Adrenal gland (tissue), 12 donors: Measurements from ENCODE around the gene IGSF11. TPM values are rescaled to one million over a fixed set of nuclear protein-coding genes. Genes with fewer than 3 reads are reported as not detected.

Source experiments
- DNase-seq, 7 donors: peaks; one replicate each; pipeline ENCODE4 v3.0.0-alpha.2; 2019 to 2020
- H3K27ac ChIP-seq, 5 donors: fragments of 200-600 bp; sonication (generic) in 4 of 5; 1 replicate in 3 of 5; 2 replicates in 2 of 5; pipeline versions ENCODE4 v1.5.1 to v1.8.0; 2016 to 2020; ENCODE audit warnings: mild to moderate bottlenecking in 1 of 5
- H3K27me3 ChIP-seq: fragments of 200-600 bp; 2 replicates; pipeline ENCODE4 v1.8.0; 2021
- H3K36me3 ChIP-seq, 2 donors: fragments of 200-600 bp; replicated peaks in 1 of 2; 1 replicate in 1 of 2; 2 replicates in 1 of 2; pipeline versions ENCODE4 v1.5.1 to v1.8.0; 2018 to 2022
- H3K4me1 ChIP-seq, 2 donors: fragments of 200-600 bp; replicated peaks in 1 of 2; 1 replicate in 1 of 2; 2 replicates in 1 of 2; pipeline versions ENCODE4 v1.5.1 to v1.8.0; 2018 to 2021
- H3K4me3 ChIP-seq, 4 donors: fragments of 200-600 bp; sonication (generic) in 3 of 4; one replicate each; pipeline ENCODE4 v1.5.1; 2016 to 2018
- H3K9me3 ChIP-seq, 3 donors: fragments of 200-600 bp; sonication (generic) in 1 of 3; replicated peaks in 1 of 3; 1 replicate in 2 of 3; 2 replicates in 1 of 3; pipeline versions ENCODE4 v1.5.1 to v1.8.0; 2016 to 2021
- POLR2A ChIP-seq, 2 donors: fragments of 450-650 bp; IDR thresholded peaks; one replicate each; pipeline ENCODE4 v1.6.1; 2017; ENCODE audit warnings: antibody characterized with exemption in 2 of 2, mild to moderate bottlenecking in 2 of 2, moderate library complexity in 1 of 2
- WGBS, 4 donors: extraction: QIAGEN DNeasy Blood & Tissue Kit in 2 of 4; methylation state at CpG; one replicate each; pipeline versions ENCODE4 v1.1.5 to v1.1.7; 2013 to 2017; 5-methylcytosine and 5-hydroxymethylcytosine counted together
- intact Hi-C, 2 donors: fragments of 100-400 bp; cut with DNase I; formaldehyde crosslinking; loops; one replicate each; pipeline versions ENCODE4 v1.14.1 to v1.15.0; 2022 to 2023
- polyA plus RNA-seq, 3 donors: library from polyadenylated mRNA; stranded (reverse); fragments of 200-250 nt in 2 of 3; fragments of 350-450 nt in 1 of 3; fragmentation: Illumina TruSeq in 1 of 3; extraction: RNeasy Lipid Tissue Mini Kit (QIAGEN cat#74804) in 1 of 3; gene quantifications; one replicate each; pipeline ENCODE4 v1.2.3, GENCODE V29; 2013 to 2014
- total RNA-seq, 9 donors: library from RNA; depleted of rRNA in 4 of 9; stranded (reverse); fragments of >200 nt in 4 of 9; fragments of 120-200 nt in 1 of 9; fragmentation: NEBNext Ultra II Directional in 1 of 9; extraction: Animal tissue kit (Norgen Biotek cat#: 25700) in 1 of 9; gene quantifications; one replicate each; pipeline versions ENCODE4 v1.1.0 to v1.2.4, GENCODE V29; 2013 to 2023
- TF ChIP-seq, protein P1 (sequence below), 6 experiments: fragments of 450-650 bp in 4 of 6; fragments of 200-600 bp in 2 of 6; sonication (generic) in 1 of 6; IDR thresholded peaks; 1 replicate in 5 of 6; 2 replicates in 1 of 6; pipeline versions ENCODE4 v1.5.1 to v1.8.0; 2016 to 2021; ENCODE audit warnings: antibody characterized with exemption in 6 of 6, mild to moderate bottlenecking in 2 of 6, moderate library complexity in 1 of 6
- donor health status: healthy with polysubstance abuse.
- donor health status: Bipolar disorder and iron deficiency.
- donor health status: DM: yes; HTN: yes; CAD: no.
- donor health status: DM: no; HTN: no; CAD: no.
- donor health status: DM: no; HTN: no; CAD: no.
- donor health status: DM: yes; HTN: yes; CAD: no.

IGSF11 gene
- total and polyA plus RNA-seq, 12 donors, result 4.1 to 31.3 (median 16.5) TPM

DNA sequence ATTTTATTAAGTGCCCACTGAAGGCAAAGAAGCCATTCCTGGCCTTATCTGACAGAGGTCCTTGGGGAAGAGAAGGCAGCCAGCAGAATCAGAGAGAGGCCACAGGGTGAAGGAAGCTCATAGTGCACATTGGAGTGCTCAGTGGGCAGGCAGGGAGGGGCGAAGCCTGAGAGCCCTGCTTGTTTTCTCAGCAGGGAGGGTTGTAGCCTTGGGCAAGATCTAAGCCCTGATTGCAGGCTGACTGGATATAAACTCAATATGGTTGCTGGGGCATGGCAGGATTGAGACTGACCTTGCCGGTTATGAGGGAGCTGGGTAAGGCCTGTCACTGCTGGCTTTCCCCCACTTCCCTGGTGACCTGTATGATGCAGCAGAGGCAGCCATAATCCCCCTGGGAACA lies 7.5 kb upstream of the IGSF11 start:
- TF ChIP-seq, protein P1, sequence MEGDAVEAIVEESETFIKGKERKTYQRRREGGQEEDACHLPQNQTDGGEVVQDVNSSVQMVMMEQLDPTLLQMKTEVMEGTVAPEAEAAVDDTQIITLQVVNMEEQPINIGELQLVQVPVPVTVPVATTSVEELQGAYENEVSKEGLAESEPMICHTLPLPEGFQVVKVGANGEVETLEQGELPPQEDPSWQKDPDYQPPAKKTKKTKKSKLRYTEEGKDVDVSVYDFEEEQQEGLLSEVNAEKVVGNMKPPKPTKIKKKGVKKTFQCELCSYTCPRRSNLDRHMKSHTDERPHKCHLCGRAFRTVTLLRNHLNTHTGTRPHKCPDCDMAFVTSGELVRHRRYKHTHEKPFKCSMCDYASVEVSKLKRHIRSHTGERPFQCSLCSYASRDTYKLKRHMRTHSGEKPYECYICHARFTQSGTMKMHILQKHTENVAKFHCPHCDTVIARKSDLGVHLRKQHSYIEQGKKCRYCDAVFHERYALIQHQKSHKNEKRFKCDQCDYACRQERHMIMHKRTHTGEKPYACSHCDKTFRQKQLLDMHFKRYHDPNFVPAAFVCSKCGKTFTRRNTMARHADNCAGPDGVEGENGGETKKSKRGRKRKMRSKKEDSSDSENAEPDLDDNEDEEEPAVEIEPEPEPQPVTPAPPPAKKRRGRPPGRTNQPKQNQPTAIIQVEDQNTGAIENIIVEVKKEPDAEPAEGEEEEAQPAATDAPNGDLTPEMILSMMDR (IDR thresholded peaks at IDR 0.05), result no peak
- no peak for TF ChIP-seq POLR2A (IDR thresholded peaks at IDR 0.05)
- Histone ChIP-seq H3K27me3 (no peaks in the 10 kb centered on the region), H3K36me3 (no peaks in the 10 kb centered on the region), H3K4me3 (no peak overlapping the region), H3K4me1 (no peaks in the 10 kb centered on the region), H3K9me3 (no peaks in the 10 kb centered on the region), H3K27ac (no peak overlapping the region)
- WGBS, 4 donors, result 17 to 47% (median 33%) methylated on average over 1 to 2 of the region's 2 CpGs
- intact Hi-C loops, result no loop called here
- DNase-seq, result peak in 5 of 7 donors; percentile 22 to 55 (median 34)

DNA sequence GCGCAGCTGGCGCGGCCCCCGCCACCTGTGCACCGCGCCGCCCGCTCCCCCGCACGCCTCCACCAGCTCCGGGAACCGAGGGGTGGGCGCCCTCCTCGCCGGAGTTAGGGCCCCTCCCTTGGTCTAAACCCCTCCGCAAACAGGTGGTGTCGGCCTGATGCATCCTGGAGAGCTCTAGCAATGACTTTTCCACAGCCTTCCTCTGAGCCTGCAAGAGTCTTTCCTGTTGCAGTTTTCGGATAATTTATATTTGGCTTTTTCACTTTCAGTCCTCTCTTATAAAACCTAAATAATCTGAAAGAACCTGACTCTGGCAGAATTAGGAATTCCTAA lies 334 bp upstream of the IGSF11 start:
- 1 to 3% (median 2%) methylated on average over 7 to 18 of the region's 18 CpGs for WGBS, 4 donors
- peak overlapping the region in 2 of 4 donors; percentile 48 to 80 for H3K4me3 ChIP-seq
- H3K27me3 ChIP-seq, result no peaks in the 10 kb centered on the region
- intact Hi-C loops, result loop anchor here (2.0 to 10.0 kb wide), 3 partner anchors 62 to 152 kb away; no protein-coding TSS in a partner anchor
- peaks cover 0 to 12% of the 10 kb centered on the region in 2 donors for H3K4me1 ChIP-seq
- no peaks in the 10 kb centered on the region for H3K9me3 ChIP-seq
- no peak for DNase-seq
- H3K36me3 ChIP-seq, result no peaks in the 10 kb centered on the region
- TF ChIP-seq POLR2A (IDR thresholded peaks at IDR 0.05), result no peak
- TF ChIP-seq, protein P1 (IDR thresholded peaks at IDR 0.05), result no peak
- peak overlapping the region in 3 of 5 donors; percentile 42 to 82 (median 76) for H3K27ac ChIP-seq

DNA sequence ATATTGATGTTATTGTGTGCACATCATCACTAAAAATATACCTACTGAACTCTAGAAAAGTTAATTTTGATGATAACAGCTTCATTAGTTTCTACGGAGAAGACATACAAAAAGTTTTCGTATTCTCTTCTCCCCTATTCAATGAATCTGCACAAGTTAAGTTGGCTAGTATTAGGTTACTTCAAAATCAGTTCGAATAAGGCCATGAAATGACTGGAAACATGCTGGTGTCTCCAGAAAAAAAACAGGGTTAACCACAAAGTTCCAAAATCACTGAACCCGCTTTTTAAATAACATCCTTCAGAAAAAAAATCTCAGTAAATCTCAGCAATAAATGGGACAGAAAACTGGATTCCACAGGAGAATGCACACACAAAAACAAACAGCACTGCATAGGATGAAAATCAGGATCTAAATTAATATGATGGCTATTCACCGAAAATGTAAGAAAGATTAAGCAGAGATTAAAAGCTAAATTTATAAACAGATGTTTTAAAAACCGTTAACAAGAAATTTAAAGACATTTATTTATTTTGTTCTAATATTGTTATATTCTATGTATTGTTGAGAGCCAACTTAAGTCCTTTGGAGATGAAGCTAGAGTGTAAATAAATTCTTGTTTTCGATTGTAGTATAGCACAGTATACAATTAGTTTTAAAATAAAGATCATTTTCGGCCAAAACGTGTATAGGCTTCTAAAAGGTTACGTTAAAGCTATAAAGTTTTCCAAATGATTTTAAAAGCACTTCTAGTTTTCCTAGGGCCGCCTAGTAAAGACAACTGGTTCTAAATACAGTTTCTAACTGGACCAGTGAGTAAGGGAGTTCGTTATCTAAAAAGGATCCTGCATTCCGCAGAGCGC lies 1.0 kb downstream of the IGSF11 start:
- WGBS, 4 donors, result 40 to 41% (median 41%) methylated on average over 14 of the region's 14 CpGs
- no peak for TF ChIP-seq POLR2A (IDR thresholded peaks at IDR 0.05)
- TF ChIP-seq, protein P1 (IDR thresholded peaks at IDR 0.05), result no peak
- no peaks in the 10 kb centered on the region for H3K9me3 ChIP-seq
- H3K27me3 ChIP-seq, result no peaks in the 10 kb centered on the region
- no peak for DNase-seq
- H3K27ac ChIP-seq, result peak overlapping the region in 3 of 5 donors; percentile 42 to 82 (median 76)
- H3K36me3 ChIP-seq, result no peaks in the 10 kb centered on the region
- intact Hi-C loops, result loop anchor here (2.0 to 10.0 kb wide), 3 partner anchors 46 to 151 kb away; no protein-coding TSS in a partner anchor
- H3K4me3 ChIP-seq, result peak overlapping the region in 3 of 4 donors; percentile 29 to 80 (median 48)
- peaks cover 0 to 12% of the 10 kb centered on the region in 2 donors for H3K4me1 ChIP-seq

DNA sequence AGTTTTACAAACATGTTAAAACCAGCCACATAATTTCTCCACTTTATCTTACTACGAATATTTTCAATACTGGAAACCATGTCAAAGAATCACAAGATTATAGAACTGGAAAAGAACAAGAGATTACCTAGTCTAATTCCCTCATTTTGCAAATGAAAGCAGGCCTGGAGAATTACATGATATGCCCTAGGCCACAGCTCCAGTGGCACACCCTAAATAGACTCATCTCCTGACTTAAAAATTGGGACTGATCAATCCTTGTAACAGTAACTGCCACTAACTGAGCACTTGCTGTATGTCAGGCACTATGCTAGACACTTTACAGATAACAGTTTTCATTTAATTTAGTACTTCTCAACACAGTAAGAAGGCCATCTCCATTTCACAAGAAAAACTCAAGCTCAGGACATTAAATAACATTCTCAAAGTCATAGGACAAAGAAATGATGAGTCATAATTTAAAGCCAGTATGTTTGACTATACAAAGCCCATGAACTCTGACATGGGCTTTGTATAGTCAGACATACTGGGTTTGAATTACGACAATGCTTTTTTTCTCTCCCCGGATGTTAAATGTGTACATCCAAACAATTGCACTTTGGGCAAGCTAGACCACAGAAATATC lies 9.4 kb downstream of the IGSF11 start:
- Histone ChIP-seq H3K9me3 (no peaks in the 10 kb centered on the region), H3K27me3 (no peaks in the 10 kb centered on the region), H3K27ac (peak overlapping the region in 3 of 5 donors; percentile 20 to 32 (median 23)), H3K36me3 (no peaks in the 10 kb centered on the region), H3K4me1 (no peaks in the 10 kb centered on the region), H3K4me3 (no peak overlapping the region)
- TF ChIP-seq, protein P1 (IDR thresholded peaks at IDR 0.05), result no peak
- TF ChIP-seq POLR2A (IDR thresholded peaks at IDR 0.05), result no peak
- DNase-seq, result no peak
- intact Hi-C loops, result no loop called here
- WGBS, 4 donors, result 68 to 92% (median 88%) methylated on average over 3 of the region's 3 CpGs
